ENCODE measurements around the gene TEAD3. TPM values are rescaled to one million over a fixed set of nuclear protein-coding genes. Genes with fewer than 3 reads are reported as not detected.
"Not testable (repeated sequence)": the region's sequence is repeated elsewhere in the genome, so short reads cannot be mapped to it uniquely, and the experiment has no call there.

TEAD3 gene
- total and polyA plus RNA-seq, 4 donors: 16.7 to 78.0 (median 48.9) TPM

- DNase-seq (no peak), ATAC-seq (ENCODE audit: low FRiP score) (no peak)
- 62 to 81% methylated on average over 6 of the region's 6 CpGs for WGBS, 2 donors
- Histone ChIP-seq H3K27me3 (ENCODE audit: control insufficient read depth in 1 of 2, insufficient read depth in 2 of 2, low read length in 1 of 2) (no peaks in the 10 kb centered on the region), H3K4me1 (ENCODE audit: control insufficient read depth in 1 of 2, insufficient read depth in 2 of 2, low read length in 2 of 2) (no peaks in the 10 kb centered on the region), H3K36me3 (ENCODE audit: control insufficient read depth in 1 of 2, insufficient read depth in 2 of 2, low read length in 1 of 2) (no peaks in the 10 kb centered on the region), H3K27ac (ENCODE audit: low read depth in 1 of 2, low read length in 2 of 2) (no peak overlapping the region), H3K9me3 (ENCODE audit: control insufficient read depth, low read length) (no peaks in the 10 kb centered on the region), H3K4me3 (ENCODE audit: low read length in 2 of 2) (no peak overlapping the region)
- intact Hi-C loops (cut with DNase I): no loop called here
Measured at GRCh38 chr6:35516712-35517111, 19.8 kb upstream of the TEAD3 start.

GRCh38 chr6:35515939-35516338, 19.1 kb upstream of the TEAD3 start:
- H3K4me1 ChIP-seq (ENCODE audit: control insufficient read depth in 1 of 2, insufficient read depth in 2 of 2, low read length in 2 of 2); DNase-seq; ATAC-seq (ENCODE audit: low FRiP score); H3K9me3 ChIP-seq (ENCODE audit: control insufficient read depth, low read length); H3K36me3 ChIP-seq (ENCODE audit: control insufficient read depth in 1 of 2, insufficient read depth in 2 of 2, low read length in 1 of 2); H3K4me3 ChIP-seq (ENCODE audit: low read length in 2 of 2); H3K27ac ChIP-seq (ENCODE audit: low read depth in 1 of 2, low read length in 2 of 2); H3K27me3 ChIP-seq (ENCODE audit: control insufficient read depth in 1 of 2, insufficient read depth in 2 of 2, low read length in 1 of 2); intact Hi-C loops (cut with DNase I): not testable (repeated sequence)
- WGBS, 2 donors: 80 to 85% methylated on average over 6 of the region's 6 CpGs

- no peaks in the 10 kb centered on the region for H3K4me1 ChIP-seq (ENCODE audit: control insufficient read depth in 1 of 2, insufficient read depth in 2 of 2, low read length in 2 of 2)
- no peaks in the 10 kb centered on the region for H3K9me3 ChIP-seq (ENCODE audit: control insufficient read depth, low read length)
- H3K4me3 ChIP-seq (ENCODE audit: low read length in 2 of 2): no peak overlapping the region
- no peak for ATAC-seq (ENCODE audit: low FRiP score)
- no peak for DNase-seq
- no peak overlapping the region for H3K27ac ChIP-seq (ENCODE audit: low read depth in 1 of 2, low read length in 2 of 2)
- intact Hi-C loops (cut with DNase I): no loop called here
- WGBS, 2 donors: 92 to 93% methylated on average over 4 of the region's 4 CpGs
- H3K36me3 ChIP-seq (ENCODE audit: control insufficient read depth in 1 of 2, insufficient read depth in 2 of 2, low read length in 1 of 2): no peaks in the 10 kb centered on the region
- H3K27me3 ChIP-seq (ENCODE audit: control insufficient read depth in 1 of 2, insufficient read depth in 2 of 2, low read length in 1 of 2): no peaks in the 10 kb centered on the region
Measured at GRCh38 chr6:35514587-35514986, 17.7 kb upstream of the TEAD3 start.

- Histone ChIP-seq H3K27ac (ENCODE audit: low read depth in 1 of 2, low read length in 2 of 2) (no peak within 1 kb of the TSS), H3K9me3 (ENCODE audit: control insufficient read depth, low read length) (no peaks in the 10 kb centered on the region), H3K27me3 (ENCODE audit: control insufficient read depth in 1 of 2, insufficient read depth in 2 of 2, low read length in 1 of 2) (no peaks in the 10 kb centered on the region), H3K4me3 (ENCODE audit: low read length in 2 of 2) (no peak within 1 kb of the TSS), H3K36me3 (ENCODE audit: control insufficient read depth in 1 of 2, insufficient read depth in 2 of 2, low read length in 1 of 2) (no peaks in the 10 kb centered on the region), H3K4me1 (ENCODE audit: control insufficient read depth in 1 of 2, insufficient read depth in 2 of 2, low read length in 2 of 2) (no peaks in the 10 kb centered on the region)
- WGBS, 2 donors: 92 to 93% methylated on average over 10 of the region's 10 CpGs
- no peak for DNase-seq
- ATAC-seq (ENCODE audit: low FRiP score): no peak
- intact Hi-C loops (cut with DNase I): no loop called here
Measured at GRCh38 chr6:35512740-35513139, 15.9 kb upstream of the TEAD3 start, which contains the start of gene TULP1. Gene TULP1 (minus strand): TSS chr6:35512896. CDS start chr6:35512858, 38 bp downstream.

- no peaks in the 10 kb centered on the region for H3K36me3 ChIP-seq (ENCODE audit: control insufficient read depth in 1 of 2, insufficient read depth in 2 of 2, low read length in 1 of 2)
- intact Hi-C loops (cut with DNase I): no loop called here
- H3K27ac ChIP-seq (ENCODE audit: low read depth in 1 of 2, low read length in 2 of 2): no peak overlapping the region
- H3K27me3 ChIP-seq (ENCODE audit: control insufficient read depth in 1 of 2, insufficient read depth in 2 of 2, low read length in 1 of 2): no peaks in the 10 kb centered on the region
- H3K4me3 ChIP-seq (ENCODE audit: low read length in 2 of 2): no peak overlapping the region
- ATAC-seq (ENCODE audit: low FRiP score) (no peak), DNase-seq (no peak)
- WGBS, 2 donors: 3 to 11% methylated on average over 5 to 26 of the region's 26 CpGs
- no peaks in the 10 kb centered on the region for H3K9me3 ChIP-seq (ENCODE audit: control insufficient read depth, low read length)
- H3K4me1 ChIP-seq (ENCODE audit: control insufficient read depth in 1 of 2, insufficient read depth in 2 of 2, low read length in 2 of 2): no peaks in the 10 kb centered on the region
Measured at GRCh38 chr6:35512006-35512405, 15.1 kb upstream of the TEAD3 start.

- no peak overlapping the region for H3K27ac ChIP-seq (ENCODE audit: low read depth in 1 of 2, low read length in 2 of 2)
- no peak overlapping the region for H3K4me3 ChIP-seq (ENCODE audit: low read length in 2 of 2)
- H3K27me3 ChIP-seq (ENCODE audit: control insufficient read depth in 1 of 2, insufficient read depth in 2 of 2, low read length in 1 of 2): no peaks in the 10 kb centered on the region
- no peak for DNase-seq
- no peaks in the 10 kb centered on the region for H3K36me3 ChIP-seq (ENCODE audit: control insufficient read depth in 1 of 2, insufficient read depth in 2 of 2, low read length in 1 of 2)
- H3K4me1 ChIP-seq (ENCODE audit: control insufficient read depth in 1 of 2, insufficient read depth in 2 of 2, low read length in 2 of 2): no peaks in the 10 kb centered on the region
- intact Hi-C loops (cut with DNase I): no loop called here
- H3K9me3 ChIP-seq (ENCODE audit: control insufficient read depth, low read length): no peaks in the 10 kb centered on the region
- 10 to 11% methylated on average over 22 to 32 of the region's 32 CpGs for WGBS, 2 donors
- no peak for ATAC-seq (ENCODE audit: low FRiP score)
Measured at GRCh38 chr6:35511562-35511941, 14.7 kb upstream of the TEAD3 start.

GRCh38 chr6:35510916-35511561, 14.2 kb upstream of the TEAD3 start:
- Histone ChIP-seq H3K9me3 (ENCODE audit: control insufficient read depth, low read length) (no peaks in the 10 kb centered on the region), H3K27me3 (ENCODE audit: control insufficient read depth in 1 of 2, insufficient read depth in 2 of 2, low read length in 1 of 2) (no peaks in the 10 kb centered on the region), H3K4me1 (ENCODE audit: control insufficient read depth in 1 of 2, insufficient read depth in 2 of 2, low read length in 2 of 2) (no peaks in the 10 kb centered on the region), H3K36me3 (ENCODE audit: control insufficient read depth in 1 of 2, insufficient read depth in 2 of 2, low read length in 1 of 2) (no peaks in the 10 kb centered on the region), H3K27ac (ENCODE audit: low read depth in 1 of 2, low read length in 2 of 2) (no peak overlapping the region), H3K4me3 (ENCODE audit: low read length in 2 of 2) (no peak overlapping the region)
- 79 to 82% methylated on average over 7 of the region's 7 CpGs for WGBS, 2 donors
- ATAC-seq (ENCODE audit: low FRiP score) (no peak), DNase-seq (no peak)
- intact Hi-C loops (cut with DNase I): no loop called here

GRCh38 chr6:35508542-35508941, 11.7 kb upstream of the TEAD3 start:
- intact Hi-C loops (cut with DNase I): no loop called here
- Histone ChIP-seq H3K27me3 (ENCODE audit: control insufficient read depth in 1 of 2, insufficient read depth in 2 of 2, low read length in 1 of 2) (no peaks in the 10 kb centered on the region), H3K36me3 (ENCODE audit: control insufficient read depth in 1 of 2, insufficient read depth in 2 of 2, low read length in 1 of 2) (no peaks in the 10 kb centered on the region), H3K4me3 (ENCODE audit: low read length in 2 of 2) (no peak overlapping the region), H3K27ac (ENCODE audit: low read depth in 1 of 2, low read length in 2 of 2) (no peak overlapping the region), H3K4me1 (ENCODE audit: control insufficient read depth in 1 of 2, insufficient read depth in 2 of 2, low read length in 2 of 2) (no peaks in the 10 kb centered on the region), H3K9me3 (ENCODE audit: control insufficient read depth, low read length) (no peaks in the 10 kb centered on the region)
- WGBS, 2 donors: 61 to 64% methylated on average over 5 of the region's 5 CpGs
- DNase-seq (no peak), ATAC-seq (ENCODE audit: low FRiP score) (no peak)

- Histone ChIP-seq H3K27ac (ENCODE audit: low read depth in 1 of 2, low read length in 2 of 2) (no peak overlapping the region), H3K4me1 (ENCODE audit: control insufficient read depth in 1 of 2, insufficient read depth in 2 of 2, low read length in 2 of 2) (no peaks in the 10 kb centered on the region), H3K4me3 (ENCODE audit: low read length in 2 of 2) (no peak overlapping the region), H3K27me3 (ENCODE audit: control insufficient read depth in 1 of 2, insufficient read depth in 2 of 2, low read length in 1 of 2) (no peaks in the 10 kb centered on the region), H3K36me3 (ENCODE audit: control insufficient read depth in 1 of 2, insufficient read depth in 2 of 2, low read length in 1 of 2) (no peaks in the 10 kb centered on the region), H3K9me3 (ENCODE audit: control insufficient read depth, low read length) (no peaks in the 10 kb centered on the region)
- intact Hi-C loops (cut with DNase I): no loop called here
- ATAC-seq (ENCODE audit: low FRiP score) (no peak), DNase-seq (no peak)
- WGBS, 2 donors: 80 to 88% methylated on average over 2 of the region's 2 CpGs
Measured at GRCh38 chr6:35508027-35508426, 11.1 kb upstream of the TEAD3 start.
